Iris pigment epithelial cell (primary cell): ENCODE data around the gene MRPL18.

ENCODE experiments used
- DNase-seq: peaks from one replicate; pipeline ENCODE4 v3.0.0-alpha.2; 2011; ENCODE audit warnings: low read depth

MRPL18 gene

DNA sequence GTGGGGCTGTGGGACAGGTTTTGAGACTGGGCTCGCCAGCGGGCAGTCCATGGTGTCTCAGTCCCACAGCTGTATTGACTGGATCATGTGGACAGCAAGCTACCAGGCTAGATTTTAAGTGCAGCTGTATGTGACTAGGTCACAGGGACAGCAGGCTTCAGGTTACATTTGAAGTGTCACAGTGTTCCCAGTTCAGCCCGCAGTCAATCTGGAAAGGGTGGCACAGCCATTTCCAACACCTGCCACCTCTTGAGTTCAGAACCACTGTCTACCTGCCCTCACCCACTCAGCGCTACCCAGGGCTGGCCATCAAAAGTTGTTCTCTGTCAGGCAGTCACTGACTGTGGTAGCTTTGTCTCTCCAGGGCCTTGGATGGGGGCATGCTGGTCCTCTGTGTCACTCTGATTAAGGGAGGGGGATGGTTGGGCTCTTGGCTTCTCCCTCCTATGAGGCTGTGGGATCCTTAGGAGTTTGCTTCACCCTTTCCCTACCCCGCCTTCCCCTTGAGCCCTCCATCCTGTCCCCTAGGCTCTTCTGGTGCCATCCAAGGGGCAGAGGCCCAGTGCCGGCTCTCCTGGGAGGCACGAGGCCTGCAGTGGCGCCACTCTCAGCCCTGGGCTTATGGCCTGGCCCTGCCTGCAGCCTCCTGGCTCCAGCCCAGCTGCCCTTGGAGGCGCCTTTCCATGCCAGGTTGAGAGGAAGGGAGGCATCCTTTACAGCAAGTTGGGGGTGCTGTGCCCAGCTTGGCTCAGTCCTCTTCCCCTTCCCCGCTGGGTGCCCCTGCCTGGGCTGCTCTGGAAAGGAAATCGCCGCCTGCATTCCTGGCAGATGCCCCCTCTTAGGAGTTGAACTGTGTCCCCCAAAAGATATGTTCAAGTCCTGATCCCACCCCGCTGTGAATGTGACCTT lies 54.7 kb downstream of the MRPL18 start:
- no peak for DNase-seq
